ENCODE results near the gene NR1D1. TPM values are rescaled to one million over a fixed set of nuclear protein-coding genes. Genes with fewer than 3 reads are reported as not detected.
A peak's percentile ranks its signal among the peaks of the same experiment; 100 is the strongest.

NR1D1 gene
- polyA plus RNA-seq, 1 donor (not counting 4 experiments of a cell fraction or from before 2014, with no cell fraction given) = 1.0 TPM

DNA sequence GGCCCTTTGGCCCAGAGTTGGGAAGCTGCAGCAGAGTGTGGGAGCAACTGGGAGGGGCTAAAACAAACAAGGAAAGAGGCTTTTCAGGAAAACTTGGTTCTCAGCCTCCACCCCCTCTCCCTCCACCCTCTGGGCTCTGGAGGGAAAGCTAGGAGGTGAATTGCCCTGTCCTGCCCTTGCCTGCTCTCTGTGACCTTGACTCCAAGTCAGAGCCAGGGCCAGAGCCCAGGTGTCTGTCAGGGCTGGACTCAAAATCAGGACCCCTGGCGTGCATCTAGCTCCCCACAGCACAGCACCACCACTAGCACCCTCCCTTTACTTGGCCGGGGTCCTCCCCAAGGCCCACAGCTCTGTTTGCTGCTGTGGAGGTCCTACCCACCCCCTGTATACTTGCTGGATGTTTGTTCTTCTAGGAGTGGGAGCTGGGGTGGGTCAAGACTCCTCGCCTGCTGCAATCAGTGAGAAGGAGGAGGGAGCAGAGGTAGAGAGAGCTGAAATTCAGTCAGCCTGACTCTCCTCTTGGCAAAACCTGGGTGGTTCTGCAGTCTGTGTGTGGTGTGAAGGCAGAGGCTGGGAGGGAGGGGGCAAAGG is 2.8 kb upstream of the NR1D1 start:
- Histone ChIP-seq H3K36me3 (ENCODE audit: control insufficient read depth in 2 of 2, extremely low read depth in 1 of 2, insufficient read depth in 2 of 2, low read length in 2 of 2) (peaks cover 0 to 5% of the 10 kb centered on the region in 2 experiments), H3K9me3 (ENCODE audit: control insufficient read depth, low read depth, low read length) (no peaks in the 10 kb centered on the region), H3K4me1 (ENCODE audit: control insufficient read depth, extremely low read depth, insufficient read depth, low read length) (peaks cover 45% of the 10 kb centered on the region), H3K4me2 (ENCODE audit: control insufficient read depth, extremely low read depth, insufficient read depth, low read depth, low read length) (no peak overlapping the region), H3K27me3 (ENCODE audit: control insufficient read depth, extremely low read depth, insufficient read depth, low read length) (no peaks in the 10 kb centered on the region), H3K27ac (ENCODE audit: control insufficient read depth, insufficient read depth, low read length) (no peak overlapping the region), H4K20me1 (ENCODE audit: control insufficient read depth, extremely low read depth, insufficient read depth, low read length) (no peaks in the 10 kb centered on the region), H3K9me1 (ENCODE audit: control insufficient read depth, extremely low read depth, insufficient read depth, low read length) (no peaks in the 10 kb centered on the region), H3K4me3 (ENCODE audit: control insufficient read depth in 2 of 3, extremely low read depth in 1 of 3, insufficient read depth in 2 of 3, low read depth in 1 of 3, low read length in 3 of 3) (no peak overlapping the region), H3K79me2 (ENCODE audit: control insufficient read depth, insufficient read depth, low read length) (peaks cover 9% of the 10 kb centered on the region), H2AFZ (ENCODE audit: control insufficient read depth, low read length) (no peak overlapping the region), H3K9ac (ENCODE audit: control insufficient read depth, extremely low read depth, insufficient read depth, low read length) (no peak overlapping the region)
- TF ChIP-seq EZH2 (IDR thresholded peaks at IDR 0.05; ENCODE audit: low read length) (no peak), CTCF (optimal IDR thresholded peaks at IDR 0.05 in 1 of 3, IDR thresholded peaks at IDR 0.05 in 1 of 3, conservative IDR thresholded peaks at IDR 0.05 in 1 of 3; ENCODE audit: extremely low read depth in 1 of 3, insufficient read depth in 2 of 3, low read length in 3 of 3) (no peak)
- no peak for FAIRE-seq
- DNase-seq (ENCODE audit: low read depth, low spot score) = no peak
- dilution Hi-C loops (cut with MboI; ENCODE audit: extremely low pct_ligation_motif_present, low sequenced_read_pairs) = no loop called here

DNA sequence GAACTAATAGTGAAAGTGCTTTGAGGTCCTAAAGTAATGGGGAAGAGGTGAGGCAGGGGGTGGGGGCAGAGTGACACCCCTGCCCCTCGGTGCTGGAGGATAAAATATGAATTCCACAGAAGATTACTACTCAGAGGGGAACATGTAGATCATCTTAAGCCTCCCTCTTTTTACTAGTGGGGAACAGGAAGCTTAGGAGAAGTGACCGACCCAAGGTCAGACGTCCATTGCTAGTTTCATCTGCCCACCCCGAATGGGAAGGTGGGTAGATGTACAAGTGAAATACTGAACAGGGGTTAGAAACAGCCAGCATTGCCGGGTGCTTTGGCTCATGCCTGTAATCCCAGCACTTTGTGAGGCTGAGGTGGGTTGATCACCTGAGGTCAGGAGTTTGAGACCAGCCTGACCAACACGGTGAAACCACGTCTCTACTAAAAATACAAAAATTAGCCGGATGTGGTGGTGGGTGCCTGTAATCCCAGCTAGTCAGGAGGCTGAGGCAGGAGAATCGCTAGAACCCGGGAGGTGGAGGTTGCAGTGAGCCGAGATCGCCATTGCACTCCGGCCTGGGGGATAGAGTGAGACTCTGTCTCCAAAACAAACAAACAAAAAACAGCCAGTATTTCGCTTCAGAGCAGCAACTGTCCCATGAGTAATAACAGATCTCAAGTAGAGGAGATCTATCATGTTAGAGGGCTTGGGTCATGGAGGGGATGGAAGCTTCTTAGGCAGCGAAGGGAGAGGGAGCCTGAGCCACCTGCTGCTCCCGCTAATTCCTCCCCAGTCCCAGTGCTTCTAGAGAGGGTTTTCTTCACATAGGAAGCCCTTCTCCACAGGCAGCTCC is 1.2 kb upstream of the NR1D1 start:
- DNase-seq (ENCODE audit: low read depth, low spot score) (no peak), FAIRE-seq (no peak)
- H4K20me1 ChIP-seq (ENCODE audit: control insufficient read depth, extremely low read depth, insufficient read depth, low read length) = no peaks in the 10 kb centered on the region
- TF ChIP-seq EZH2 (IDR thresholded peaks at IDR 0.05; ENCODE audit: low read length) (no peak), CTCF (optimal IDR thresholded peaks at IDR 0.05 in 1 of 3, IDR thresholded peaks at IDR 0.05 in 1 of 3, conservative IDR thresholded peaks at IDR 0.05 in 1 of 3; ENCODE audit: extremely low read depth in 1 of 3, insufficient read depth in 2 of 3, low read length in 3 of 3) (no peak)
- H3K9me1 ChIP-seq (ENCODE audit: control insufficient read depth, extremely low read depth, insufficient read depth, low read length) = no peaks in the 10 kb centered on the region
- peaks cover 13% of the 10 kb centered on the region for H3K79me2 ChIP-seq (ENCODE audit: control insufficient read depth, insufficient read depth, low read length)
- H3K27ac ChIP-seq (ENCODE audit: control insufficient read depth, insufficient read depth, low read length) = peak overlapping the region; percentile 100
- dilution Hi-C loops (cut with MboI; ENCODE audit: extremely low pct_ligation_motif_present, low sequenced_read_pairs) = no loop called here
- peak overlapping the region; percentile 98 for H3K4me2 ChIP-seq (ENCODE audit: control insufficient read depth, extremely low read depth, insufficient read depth, low read depth, low read length)
- peaks cover 46% of the 10 kb centered on the region for H3K4me1 ChIP-seq (ENCODE audit: control insufficient read depth, extremely low read depth, insufficient read depth, low read length)
- H3K36me3 ChIP-seq (ENCODE audit: control insufficient read depth in 2 of 2, extremely low read depth in 1 of 2, insufficient read depth in 2 of 2, low read length in 2 of 2) = peaks cover 7 to 15% of the 10 kb centered on the region in 2 experiments
- no peak overlapping the region for H2AFZ ChIP-seq (ENCODE audit: control insufficient read depth, low read length)
- peak overlapping the region; percentile 19 to 73 (median 64) for H3K4me3 ChIP-seq (ENCODE audit: control insufficient read depth in 2 of 3, extremely low read depth in 1 of 3, insufficient read depth in 2 of 3, low read depth in 1 of 3, low read length in 3 of 3)
- H3K27me3 ChIP-seq (ENCODE audit: control insufficient read depth, extremely low read depth, insufficient read depth, low read length) = no peaks in the 10 kb centered on the region
- H3K9me3 ChIP-seq (ENCODE audit: control insufficient read depth, low read depth, low read length) = no peaks in the 10 kb centered on the region
- H3K9ac ChIP-seq (ENCODE audit: control insufficient read depth, extremely low read depth, insufficient read depth, low read length) = peak overlapping the region; percentile 100
